ENCODE results near the gene MMP19.
"Not testable (repeated sequence)": the region's sequence is repeated elsewhere in the genome, so short reads cannot be mapped to it uniquely, and the experiment has no call there.

MMP19 gene

GRCh38 chr12:55842681-55843429 is at the start of gene MMP19:
Gene MMP19 (minus strand): TSS chr12:55842936. CDS start chr12:55842830, 106 bp downstream.
- Mint-ChIP-seq H3K27me3 (peaks cover 9% of the 10 kb centered on the region), H3K4me3 (no peak within 1 kb of the TSS), H3K4me1 (no peaks in the 10 kb centered on the region), H3K36me3 (ENCODE audit: insufficient read depth) (no peaks in the 10 kb centered on the region), H3K27ac (ENCODE audit: low read depth) (no peak within 1 kb of the TSS), H3K9me3 (no peaks in the 10 kb centered on the region)
- DNase-seq (ENCODE audit: low spot score in 2 of 2) (no peak), ATAC-seq (replicated peaks; ENCODE audit: extremely low read depth, poor library complexity, severe bottlenecking) (no peak)

DNA sequence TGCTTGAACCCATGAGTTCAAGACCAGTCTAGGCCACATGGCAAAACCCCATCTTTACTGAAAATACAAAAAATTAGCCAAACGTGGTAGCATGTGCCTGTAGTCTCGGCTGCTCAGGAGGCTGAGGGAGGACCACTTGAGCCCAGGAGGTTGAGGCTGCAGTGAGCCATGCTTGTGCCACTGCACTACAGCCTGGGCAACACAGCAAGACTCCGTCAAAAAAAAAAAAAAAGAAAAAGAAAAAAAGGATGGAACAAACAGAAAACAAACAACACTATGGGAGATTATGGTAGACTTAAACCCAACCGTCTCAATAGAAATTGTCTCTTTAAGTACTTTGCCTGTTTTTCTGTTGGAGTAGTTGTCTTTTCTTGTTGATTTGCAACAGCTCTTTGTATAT is 48.6 kb upstream of the MMP19 start:
- Mint-ChIP-seq H3K36me3 (ENCODE audit: insufficient read depth) (peaks cover 2% of the 10 kb centered on the region), H3K9me3 (no peaks in the 10 kb centered on the region), H3K27me3 (no peaks in the 10 kb centered on the region), H3K4me1 (no peaks in the 10 kb centered on the region), H3K27ac (ENCODE audit: low read depth) (no peak overlapping the region), H3K4me3 (no peak overlapping the region)
- no peak for ATAC-seq (replicated peaks; ENCODE audit: extremely low read depth, poor library complexity, severe bottlenecking)
- DNase-seq (ENCODE audit: low spot score in 2 of 2), result no peak

DNA sequence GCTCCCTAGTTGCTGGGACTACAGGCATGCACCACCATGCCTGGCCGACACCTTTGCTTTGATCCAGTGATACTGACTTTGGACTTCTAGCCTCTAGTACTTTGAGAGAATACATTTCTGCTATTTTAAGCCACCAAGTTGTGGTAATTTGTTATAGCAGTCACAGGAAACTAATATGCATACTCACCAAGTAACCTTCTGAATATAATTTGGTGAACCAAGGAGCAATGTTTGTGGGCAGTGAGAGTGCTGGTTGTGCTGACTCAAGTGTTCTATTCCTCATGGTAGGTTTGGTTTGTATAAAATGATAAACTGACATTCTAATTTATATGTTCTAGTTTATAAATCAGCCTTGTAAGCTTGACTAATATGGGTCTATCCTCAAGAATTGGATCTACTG is 42.4 kb upstream of the MMP19 start:
- no peak for ATAC-seq (replicated peaks; ENCODE audit: extremely low read depth, poor library complexity, severe bottlenecking)
- H3K4me1 Mint-ChIP-seq, result no peaks in the 10 kb centered on the region
- H3K4me3 Mint-ChIP-seq, result no peak overlapping the region
- H3K36me3 Mint-ChIP-seq (ENCODE audit: insufficient read depth), result no peaks in the 10 kb centered on the region
- no peak overlapping the region for H3K27ac Mint-ChIP-seq (ENCODE audit: low read depth)
- no peaks in the 10 kb centered on the region for H3K9me3 Mint-ChIP-seq
- H3K27me3 Mint-ChIP-seq, result no peaks in the 10 kb centered on the region
- no peak for DNase-seq (ENCODE audit: low spot score in 2 of 2)

DNA sequence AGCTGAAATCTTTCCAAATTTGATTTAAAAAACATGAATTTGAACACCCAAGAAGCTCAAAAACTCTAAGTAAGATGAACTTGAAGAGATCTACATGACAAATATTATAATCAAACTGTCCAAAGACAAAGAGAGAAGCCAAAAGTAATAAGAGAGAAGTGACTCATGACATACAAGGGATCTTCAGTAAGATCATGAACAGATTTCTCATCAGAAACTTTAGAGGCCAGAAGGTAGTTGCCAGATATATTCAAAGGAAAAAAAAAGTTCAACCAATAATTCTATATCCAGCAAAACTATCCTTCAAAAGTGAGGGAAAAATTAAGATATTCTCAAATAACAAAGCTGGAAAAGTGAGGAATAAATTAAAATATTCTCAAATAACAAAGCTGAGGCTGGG is 35.1 kb upstream of the MMP19 start:
- H3K27me3 Mint-ChIP-seq, result no peaks in the 10 kb centered on the region
- no peak for DNase-seq (ENCODE audit: low spot score in 2 of 2)

GRCh38 chr12:55875704-55876467 is 33.1 kb upstream of the MMP19 start:
- Mint-ChIP-seq H3K27me3 (no peaks in the 10 kb centered on the region), H3K4me3 (no peak overlapping the region), H3K9me3 (peaks cover 9% of the 10 kb centered on the region), H3K36me3 (ENCODE audit: insufficient read depth) (peaks cover 2% of the 10 kb centered on the region), H3K27ac (ENCODE audit: low read depth) (no peak overlapping the region), H3K4me1 (no peaks in the 10 kb centered on the region)
- ATAC-seq (replicated peaks; ENCODE audit: extremely low read depth, poor library complexity, severe bottlenecking), result no peak
- no peak for DNase-seq (ENCODE audit: low spot score in 2 of 2)

More for the DNA sequence above, 35.1 kb upstream of the MMP19 start:
- Mint-ChIP-seq H3K9me3 (peaks cover 9% of the 10 kb centered on the region), H3K27ac (ENCODE audit: low read depth) (no peak overlapping the region), H3K4me1 (no peaks in the 10 kb centered on the region), H3K4me3 (no peak overlapping the region), H3K36me3 (ENCODE audit: insufficient read depth) (peaks cover 2% of the 10 kb centered on the region)
- no peak for ATAC-seq (replicated peaks; ENCODE audit: extremely low read depth, poor library complexity, severe bottlenecking)

DNA sequence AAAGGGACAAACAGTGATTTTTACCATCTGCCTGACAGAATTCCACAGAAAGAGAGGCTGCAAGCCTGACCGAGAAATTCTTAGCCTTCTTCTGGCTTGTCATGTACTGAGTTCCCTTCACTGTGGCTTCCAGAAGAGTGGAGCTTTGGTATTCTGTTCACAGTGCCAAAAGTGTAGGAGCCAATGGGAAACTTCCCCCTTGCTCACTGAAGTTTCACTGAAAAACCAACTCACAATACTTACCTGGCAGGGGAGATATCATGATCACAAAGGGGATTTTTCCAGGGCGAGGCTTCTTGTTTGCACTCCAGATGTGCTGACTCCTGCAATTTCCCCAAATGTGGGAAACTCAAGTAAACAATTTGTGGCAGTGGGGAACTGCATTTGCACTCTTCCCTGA is 31.7 kb upstream of the MMP19 start:
- Mint-ChIP-seq H3K4me3 (no peak overlapping the region), H3K9me3 (peaks cover 9% of the 10 kb centered on the region), H3K36me3 (ENCODE audit: insufficient read depth) (peaks cover 2% of the 10 kb centered on the region), H3K27ac (ENCODE audit: low read depth) (no peak overlapping the region), H3K27me3 (no peaks in the 10 kb centered on the region), H3K4me1 (no peaks in the 10 kb centered on the region)
- DNase-seq (ENCODE audit: low spot score in 2 of 2) (no peak), ATAC-seq (replicated peaks; ENCODE audit: extremely low read depth, poor library complexity, severe bottlenecking) (no peak)

- not testable (repeated sequence) for H3K27me3 Mint-ChIP-seq; H3K4me3 Mint-ChIP-seq; H3K36me3 Mint-ChIP-seq (ENCODE audit: insufficient read depth); H3K4me1 Mint-ChIP-seq; DNase-seq (ENCODE audit: low spot score in 2 of 2); H3K27ac Mint-ChIP-seq (ENCODE audit: low read depth); ATAC-seq (replicated peaks; ENCODE audit: extremely low read depth, poor library complexity, severe bottlenecking); H3K9me3 Mint-ChIP-seq
Observed at GRCh38 chr12:55866454-55867004, 23.8 kb upstream of the MMP19 start.

GRCh38 chr12:55865327-55865726 is 22.6 kb upstream of the MMP19 start:
- no peak for ATAC-seq (replicated peaks; ENCODE audit: extremely low read depth, poor library complexity, severe bottlenecking)
- H3K9me3 Mint-ChIP-seq, result no peaks in the 10 kb centered on the region
- H3K27ac Mint-ChIP-seq (ENCODE audit: low read depth), result no peak overlapping the region
- no peaks in the 10 kb centered on the region for H3K36me3 Mint-ChIP-seq (ENCODE audit: insufficient read depth)
- no peak overlapping the region for H3K4me3 Mint-ChIP-seq
- no peaks in the 10 kb centered on the region for H3K4me1 Mint-ChIP-seq
- no peaks in the 10 kb centered on the region for H3K27me3 Mint-ChIP-seq
- DNase-seq (ENCODE audit: low spot score in 2 of 2), result no peak

DNA sequence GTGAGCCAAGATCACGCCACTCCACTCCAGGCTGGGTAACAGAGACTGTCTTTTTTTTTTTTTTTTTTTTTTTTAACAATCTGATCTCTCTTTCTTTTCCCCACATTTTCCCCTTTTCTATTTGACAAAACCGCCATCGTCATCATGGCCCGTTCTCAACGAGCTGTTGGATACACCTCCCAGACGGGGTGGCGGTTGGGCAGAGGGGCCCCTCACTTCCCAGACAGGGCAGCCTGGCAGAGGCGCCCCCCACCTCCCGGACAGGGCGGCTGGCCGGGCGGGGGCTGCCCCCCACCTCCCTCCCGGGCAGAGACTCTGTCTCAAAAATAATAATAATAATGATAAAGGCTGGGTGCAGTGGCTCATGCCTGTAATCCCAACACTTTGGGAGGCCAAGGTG is 20.2 kb upstream of the MMP19 start:
- H3K27me3 Mint-ChIP-seq; H3K36me3 Mint-ChIP-seq (ENCODE audit: insufficient read depth); DNase-seq (ENCODE audit: low spot score in 2 of 2); H3K27ac Mint-ChIP-seq (ENCODE audit: low read depth); H3K4me1 Mint-ChIP-seq; H3K9me3 Mint-ChIP-seq; ATAC-seq (replicated peaks; ENCODE audit: extremely low read depth, poor library complexity, severe bottlenecking); H3K4me3 Mint-ChIP-seq: not testable (repeated sequence)

GRCh38 chr12:55862286-55862685 is 19.6 kb upstream of the MMP19 start:
- H3K27me3 Mint-ChIP-seq, result no peaks in the 10 kb centered on the region
- no peaks in the 10 kb centered on the region for H3K4me1 Mint-ChIP-seq

GRCh38 chr12:55861871-55862270 is 19.1 kb upstream of the MMP19 start:
- H3K4me3 Mint-ChIP-seq, result no peak overlapping the region
- H3K9me3 Mint-ChIP-seq, result no peaks in the 10 kb centered on the region
- no peak overlapping the region for H3K27ac Mint-ChIP-seq (ENCODE audit: low read depth)
- H3K4me1 Mint-ChIP-seq, result no peaks in the 10 kb centered on the region
- no peak for DNase-seq (ENCODE audit: low spot score in 2 of 2)
- no peak for ATAC-seq (replicated peaks; ENCODE audit: extremely low read depth, poor library complexity, severe bottlenecking)
- H3K27me3 Mint-ChIP-seq, result no peaks in the 10 kb centered on the region
- H3K36me3 Mint-ChIP-seq (ENCODE audit: insufficient read depth), result no peaks in the 10 kb centered on the region

More at GRCh38 chr12:55862286-55862685, 19.6 kb upstream of the MMP19 start:
- ATAC-seq (replicated peaks; ENCODE audit: extremely low read depth, poor library complexity, severe bottlenecking), result no peak
- H3K36me3 Mint-ChIP-seq (ENCODE audit: insufficient read depth), result no peaks in the 10 kb centered on the region
- no peak overlapping the region for H3K4me3 Mint-ChIP-seq
- H3K9me3 Mint-ChIP-seq, result no peaks in the 10 kb centered on the region
- DNase-seq (ENCODE audit: low spot score in 2 of 2), result no peak
- no peak overlapping the region for H3K27ac Mint-ChIP-seq (ENCODE audit: low read depth)

GRCh38 chr12:55861396-55861795 is 18.7 kb upstream of the MMP19 start:
- ATAC-seq (replicated peaks; ENCODE audit: extremely low read depth, poor library complexity, severe bottlenecking), result no peak
- no peak for DNase-seq (ENCODE audit: low spot score in 2 of 2)
- H3K4me3 Mint-ChIP-seq, result no peak overlapping the region
- no peak overlapping the region for H3K27ac Mint-ChIP-seq (ENCODE audit: low read depth)
- H3K4me1 Mint-ChIP-seq, result no peaks in the 10 kb centered on the region
- no peaks in the 10 kb centered on the region for H3K36me3 Mint-ChIP-seq (ENCODE audit: insufficient read depth)
- H3K9me3 Mint-ChIP-seq, result no peaks in the 10 kb centered on the region
- no peaks in the 10 kb centered on the region for H3K27me3 Mint-ChIP-seq

DNA sequence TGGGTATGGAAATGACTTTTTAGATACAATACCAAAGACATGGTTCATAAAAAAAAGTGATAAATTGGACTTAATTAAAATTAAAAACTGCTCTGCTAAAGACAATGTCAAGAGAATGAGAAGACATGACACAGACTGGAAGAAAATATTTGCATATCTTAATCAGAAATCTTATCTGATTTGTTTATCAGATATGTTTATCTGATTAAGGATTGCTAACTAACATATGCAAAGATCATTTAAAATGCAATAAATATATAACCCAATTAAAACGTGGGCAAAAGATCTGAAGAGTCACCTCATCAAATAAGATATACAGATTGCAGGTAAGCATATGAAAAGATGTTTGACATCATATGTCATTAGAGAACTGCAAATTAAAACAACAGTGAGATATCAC is 10.0 kb upstream of the MMP19 start:
- DNase-seq (ENCODE audit: low spot score in 2 of 2) (no peak), ATAC-seq (replicated peaks; ENCODE audit: extremely low read depth, poor library complexity, severe bottlenecking) (no peak)
- Mint-ChIP-seq H3K9me3 (no peaks in the 10 kb centered on the region), H3K4me3 (no peak overlapping the region), H3K27ac (ENCODE audit: low read depth) (no peak overlapping the region), H3K36me3 (ENCODE audit: insufficient read depth) (no peaks in the 10 kb centered on the region), H3K4me1 (no peaks in the 10 kb centered on the region), H3K27me3 (peaks cover 32% of the 10 kb centered on the region)

Measured in central memory CD8-positive, alpha-beta T cell (primary cell).